OCI-LY1 (cell line): Measurements from ENCODE around the gene CTBP2.

Experiments used
- H2AFZ ChIP-seq: fragments of 200-600 bp; sonication (generic), shearing (Covaris generic); 2 replicates; pipeline ENCODE4 v1.6.0; 2014; ENCODE audit warnings: antibody characterized with exemption, mild to moderate bottlenecking, low read length
- H3F3A ChIP-seq: fragments of 200-600 bp; sonication (generic), shearing (Covaris generic); 2 replicates; pipeline ENCODE4 v1.6.0; 2014; ENCODE audit warnings: mild to moderate bottlenecking, antibody characterized with exemption, low read length, moderate library complexity; ENCODE audit not compliant: insufficient read depth
- H3K27ac ChIP-seq: fragments of 200-600 bp; sonication (generic); 2 replicates; pipeline ENCODE4 v1.5.1; 2014; ENCODE audit warnings: low read length, mixed run types, mild to moderate bottlenecking, low read depth; ENCODE audit not compliant: poor library complexity, severe bottlenecking
- H3K27me3 ChIP-seq: fragments of 200-600 bp; sonication (generic); 2 replicates; pipeline ENCODE4 v1.6.0; 2014; ENCODE audit warnings: antibody characterized with exemption, mild to moderate bottlenecking, low read length, moderate library complexity; ENCODE audit not compliant: insufficient read depth
- H3K36me3 ChIP-seq: fragments of 200-600 bp; sonication (generic); 2 replicates; pipeline ENCODE4 v1.6.1; 2014; ENCODE audit warnings: mild to moderate bottlenecking, antibody characterized with exemption, low read length, moderate library complexity, mixed read lengths; ENCODE audit not compliant: insufficient read depth
- H3K4me1 ChIP-seq: fragments of 200-600 bp; sonication (generic); 2 replicates; pipeline ENCODE4 v1.5.1; 2014; ENCODE audit warnings: mild to moderate bottlenecking, low read length, moderate library complexity; ENCODE audit not compliant: insufficient read depth, severe bottlenecking
- H3K4me2 ChIP-seq: fragments of 200-600 bp; sonication (generic), shearing (Covaris generic); 2 replicates; pipeline ENCODE4 v1.6.1; 2014; ENCODE audit warnings: low read length
- H3K4me3 ChIP-seq: fragments of 200-600 bp; sonication (generic); 2 replicates; pipeline ENCODE4 v1.5.1; 2014; ENCODE audit warnings: low read length, low read depth, mild to moderate bottlenecking, mixed read lengths; ENCODE audit not compliant: poor library complexity, severe bottlenecking
- H3K79me2 ChIP-seq: fragments of 200-600 bp; shearing (Covaris generic); 2 replicates; pipeline ENCODE4 v1.6.1; 2016; ENCODE audit warnings: mixed run types, low read length, mixed read lengths; ENCODE audit not compliant: insufficient read depth
- H3K9ac ChIP-seq: fragments of 200-600 bp; sonication (generic), shearing (Covaris generic); 2 replicates; pipeline ENCODE4 v1.6.1; 2014; ENCODE audit warnings: mild to moderate bottlenecking, low read length, mixed read lengths
- H3K9me2 ChIP-seq: fragments of 200-600 bp; sonication (generic), shearing (Covaris generic); 2 replicates; pipeline ENCODE4 v1.6.1; 2014; ENCODE audit warnings: low read depth, mild to moderate bottlenecking, low read length, mixed read lengths
- H3K9me3 ChIP-seq: fragments of 200-600 bp; shearing (Covaris generic); 2 replicates; pipeline ENCODE4 v1.6.1; 2014; ENCODE audit warnings: low read length, mixed read lengths
- H4K20me1 ChIP-seq: fragments of 200-600 bp; sonication (generic), shearing (Covaris generic); 2 replicates; pipeline ENCODE4 v1.6.0; 2016; ENCODE audit warnings: mild to moderate bottlenecking, low read length; ENCODE audit not compliant: insufficient read depth
- EZH2 ChIP-seq: fragments of 200-600 bp; sonication (generic), shearing (Covaris generic); IDR thresholded peaks from 2 replicates; pipeline ENCODE4 v1.8.0; 2017; ENCODE audit warnings: borderline replicate concordance, mixed run types, mild to moderate bottlenecking, antibody characterized with exemption, low read length, moderate library complexity, mixed read lengths
- TF ChIP-seq, protein P1 (sequence below): fragments of 200-600 bp; sonication (generic), shearing (Covaris generic); IDR thresholded peaks from 2 replicates; pipeline ENCODE4 v1.5.1; 2017; ENCODE audit warnings: mild to moderate bottlenecking, antibody characterized with exemption, low read length, moderate library complexity, mixed read lengths

The CTBP2 gene

DNA sequence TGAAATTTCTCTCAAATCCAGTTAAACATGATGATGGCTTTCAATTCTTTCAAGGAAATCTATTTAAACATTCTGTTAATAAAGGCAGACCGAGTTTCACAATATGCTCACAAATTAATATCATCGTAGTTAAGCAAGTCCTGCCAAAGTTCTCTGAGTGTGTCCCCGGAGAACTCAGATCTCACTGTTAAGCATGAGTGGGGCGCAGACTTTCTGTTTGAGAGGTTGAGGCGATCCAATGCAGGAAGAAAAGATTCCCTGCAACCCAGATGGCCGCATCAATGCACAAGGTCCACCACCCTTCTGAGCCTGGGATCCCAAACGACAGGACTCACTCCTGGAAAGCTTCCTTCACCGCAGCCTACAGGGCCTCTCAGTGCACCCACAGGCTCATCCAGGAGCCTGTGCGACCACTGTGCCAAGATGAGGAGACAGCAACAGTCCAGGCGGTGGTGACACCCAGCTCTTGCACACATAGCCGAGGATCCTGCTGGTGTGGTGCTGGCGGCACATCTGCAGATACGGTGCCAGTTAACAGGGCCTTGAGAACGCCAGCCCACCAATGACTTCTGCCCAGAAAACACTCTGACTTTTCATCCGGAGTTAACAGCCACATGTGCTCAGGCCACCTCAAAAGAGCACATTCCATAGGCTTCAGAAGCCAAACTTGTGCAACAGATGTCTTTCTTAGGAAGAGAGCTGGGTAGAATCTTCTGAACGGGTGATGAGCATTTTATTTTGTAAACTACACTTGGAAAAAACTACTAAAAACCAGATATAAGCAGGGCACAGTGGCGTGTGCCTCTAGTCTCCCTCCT, 116.3 kb downstream of the CTBP2 start:
- no peaks in the 10 kb centered on the region for H3K9me3 ChIP-seq
- no peak overlapping the region for H3K9ac ChIP-seq
- no peaks in the 10 kb centered on the region for H3F3A ChIP-seq
- H3K9me2 ChIP-seq = no peaks in the 10 kb centered on the region
- H4K20me1 ChIP-seq = no peaks in the 10 kb centered on the region
- no peak overlapping the region for H3K4me3 ChIP-seq
- H3K4me2 ChIP-seq = no peak overlapping the region
- H3K27ac ChIP-seq = no peak overlapping the region
- TF ChIP-seq, protein P1, sequence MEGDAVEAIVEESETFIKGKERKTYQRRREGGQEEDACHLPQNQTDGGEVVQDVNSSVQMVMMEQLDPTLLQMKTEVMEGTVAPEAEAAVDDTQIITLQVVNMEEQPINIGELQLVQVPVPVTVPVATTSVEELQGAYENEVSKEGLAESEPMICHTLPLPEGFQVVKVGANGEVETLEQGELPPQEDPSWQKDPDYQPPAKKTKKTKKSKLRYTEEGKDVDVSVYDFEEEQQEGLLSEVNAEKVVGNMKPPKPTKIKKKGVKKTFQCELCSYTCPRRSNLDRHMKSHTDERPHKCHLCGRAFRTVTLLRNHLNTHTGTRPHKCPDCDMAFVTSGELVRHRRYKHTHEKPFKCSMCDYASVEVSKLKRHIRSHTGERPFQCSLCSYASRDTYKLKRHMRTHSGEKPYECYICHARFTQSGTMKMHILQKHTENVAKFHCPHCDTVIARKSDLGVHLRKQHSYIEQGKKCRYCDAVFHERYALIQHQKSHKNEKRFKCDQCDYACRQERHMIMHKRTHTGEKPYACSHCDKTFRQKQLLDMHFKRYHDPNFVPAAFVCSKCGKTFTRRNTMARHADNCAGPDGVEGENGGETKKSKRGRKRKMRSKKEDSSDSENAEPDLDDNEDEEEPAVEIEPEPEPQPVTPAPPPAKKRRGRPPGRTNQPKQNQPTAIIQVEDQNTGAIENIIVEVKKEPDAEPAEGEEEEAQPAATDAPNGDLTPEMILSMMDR = no peak
- TF ChIP-seq EZH2 = no peak
- H3K4me1 ChIP-seq = no peaks in the 10 kb centered on the region
- 0 out of 2 replicates have a peak, but pooled peaks cover 7% of the 10 kb centered on the region for H3K27me3 ChIP-seq
- no peak overlapping the region for H2AFZ ChIP-seq
- no peaks in the 10 kb centered on the region for H3K79me2 ChIP-seq
- no peaks in the 10 kb centered on the region for H3K36me3 ChIP-seq

DNA sequence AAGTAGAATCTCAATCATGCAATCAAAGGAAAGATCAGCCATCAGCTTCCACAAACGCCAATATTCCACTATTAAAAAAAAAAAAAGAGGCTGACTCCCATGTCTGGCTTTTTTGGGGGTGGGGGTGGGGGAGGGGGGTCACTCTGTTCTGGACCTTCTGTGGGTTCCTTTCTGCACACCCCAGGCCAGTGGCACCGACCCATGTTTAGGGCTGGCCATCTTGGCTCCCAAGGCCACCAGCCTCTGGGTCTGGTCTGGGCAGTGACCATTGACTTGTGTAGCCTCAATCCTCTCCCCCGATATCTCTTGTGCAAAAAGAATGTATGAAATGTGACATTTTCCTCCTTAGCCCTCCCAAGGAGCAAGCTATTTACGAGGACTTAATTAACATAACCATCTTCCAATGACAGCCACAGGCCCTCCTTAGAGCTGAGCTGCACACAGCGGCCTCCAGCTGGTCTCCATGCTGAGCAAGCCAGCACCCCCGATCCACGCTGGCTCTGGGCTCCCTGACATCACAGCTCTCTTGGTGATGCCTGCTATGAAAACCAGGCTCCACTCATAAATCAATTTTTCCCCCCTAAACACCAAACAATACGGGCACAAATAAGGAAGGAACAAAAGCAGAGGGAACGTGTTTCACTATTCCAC, 118.4 kb downstream of the CTBP2 start:
- Histone ChIP-seq H3K27me3 (0 out of 2 replicates have a peak, but pooled peaks cover 7% of the 10 kb centered on the region), H3K9ac (no peak overlapping the region), H2AFZ (no peak overlapping the region), H3K9me2 (no peaks in the 10 kb centered on the region), H3K9me3 (no peaks in the 10 kb centered on the region), H4K20me1 (no peaks in the 10 kb centered on the region), H3F3A (no peaks in the 10 kb centered on the region), H3K36me3 (no peaks in the 10 kb centered on the region), H3K79me2 (no peaks in the 10 kb centered on the region), H3K4me1 (no peaks in the 10 kb centered on the region), H3K27ac (no peak overlapping the region), H3K4me3 (no peak overlapping the region), H3K4me2 (no peak overlapping the region)
- TF ChIP-seq, protein P1 = no peak
- no peak for TF ChIP-seq EZH2

DNA sequence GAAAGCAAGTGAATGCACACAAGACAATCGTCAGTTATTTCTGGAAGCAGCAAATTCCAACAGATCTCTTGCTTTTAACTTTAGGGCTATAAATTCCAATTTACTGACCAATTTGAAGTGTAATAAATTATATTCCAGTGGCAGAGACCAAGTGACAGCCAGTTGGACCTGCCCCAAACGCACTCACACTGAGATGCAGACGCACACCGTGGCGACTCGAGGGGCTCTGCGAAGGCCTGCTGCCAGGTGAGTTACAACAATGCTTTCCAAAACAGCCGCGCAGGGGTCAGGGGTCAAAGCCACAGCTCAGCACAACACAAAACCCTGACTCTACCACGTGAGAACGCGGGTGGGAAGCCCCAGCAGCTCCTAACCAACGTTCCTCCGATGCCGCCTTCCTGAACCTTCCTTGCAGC, 121.0 kb downstream of the CTBP2 start:
- no peaks in the 10 kb centered on the region for H4K20me1 ChIP-seq

More for the DNA sequence above, 121.0 kb downstream of the CTBP2 start:
- Histone ChIP-seq H3K4me2 (no peak overlapping the region), H3F3A (no peaks in the 10 kb centered on the region), H3K9me2 (no peaks in the 10 kb centered on the region), H3K36me3 (no peaks in the 10 kb centered on the region), H3K4me3 (no peak overlapping the region), H3K27ac (no peak overlapping the region), H3K79me2 (no peaks in the 10 kb centered on the region), H2AFZ (no peak overlapping the region), H3K9ac (no peak overlapping the region), H3K4me1 (no peaks in the 10 kb centered on the region), H3K9me3 (no peaks in the 10 kb centered on the region), H3K27me3 (0 out of 2 replicates have a peak, but pooled peaks cover 7% of the 10 kb centered on the region)
- TF ChIP-seq EZH2 = no peak
- TF ChIP-seq, protein P1 = no peak
